NCI-H1048 (cell line): ENCODE results near the gene AKT1S1.
A peak's percentile ranks its signal among the peaks of the same experiment; 100 is the strongest.
"Not testable (repeated sequence)": the region's sequence is repeated elsewhere in the genome, so short reads cannot be mapped to it uniquely, and the experiment has no call there.

ENCODE experiments used
- DNase-seq: peaks from one replicate; lab custom pipeline; 2025; lab: John Stamatoyannopoulos, UW

The AKT1S1 gene

GRCh38 chr19:49877020-49877878, at the start of gene AKT1S1, which contains the start of gene TBC1D17:
Gene AKT1S1, minus strand, starts transcription at chr19:49877355. Its CDS starts 4,060 bp downstream, at chr19:49873295.
Gene TBC1D17, plus strand, starts transcription at chr19:49877702. Its CDS starts 22 bp downstream, at chr19:49877724.
- peak; percentile 99 for DNase-seq

- DNase-seq = no peak
These were observed 49.4 kb upstream of the AKT1S1 start for GRCh38 chr19:49926515-49926914.

- DNase-seq = no peak
These were observed 48.3 kb upstream of the AKT1S1 start for GRCh38 chr19:49925486-49925885.

GRCh38 chr19:49924881-49925210, 47.7 kb upstream of the AKT1S1 start:
- DNase-seq = not testable (repeated sequence)

GRCh38 chr19:49924004-49924880, 47.1 kb upstream of the AKT1S1 start:
- no peak for DNase-seq

GRCh38 chr19:49923055-49924003, 46.2 kb upstream of the AKT1S1 start:
- DNase-seq = no peak

GRCh38 chr19:49921871-49922795, 45.0 kb upstream of the AKT1S1 start:
- DNase-seq = no peak

GRCh38 chr19:49920624-49921363, 43.6 kb upstream of the AKT1S1 start:
- DNase-seq = no peak

GRCh38 chr19:49918089-49918488, 40.9 kb upstream of the AKT1S1 start:
- DNase-seq = no peak

- DNase-seq = no peak
These were observed 39.9 kb upstream of the AKT1S1 start for GRCh38 chr19:49916839-49917733.

GRCh38 chr19:49915271-49915670, 38.1 kb upstream of the AKT1S1 start:
- DNase-seq = no peak

GRCh38 chr19:49913720-49914119, 36.6 kb upstream of the AKT1S1 start:
- no peak for DNase-seq

GRCh38 chr19:49912965-49913685, 36.0 kb upstream of the AKT1S1 start:
- no peak for DNase-seq

GRCh38 chr19:49911381-49912145, 34.4 kb upstream of the AKT1S1 start:
- DNase-seq = no peak

- no peak for DNase-seq
These were observed 33.0 kb upstream of the AKT1S1 start for GRCh38 chr19:49910179-49910578.

- DNase-seq = no peak
These were observed 31.6 kb upstream of the AKT1S1 start for GRCh38 chr19:49908480-49909420.
